Measurements from ENCODE around the gene PRMT5. TPM values are rescaled to one million over a fixed set of nuclear protein-coding genes. Genes with fewer than 3 reads are reported as not detected.

The PRMT5 gene
- total RNA-seq, 1 experiment from 2014 or later: 43.9 TPM

- Histone ChIP-seq H3K9me3 (replicated peaks) (no peaks in the 10 kb centered on the region), H3K27me3 (replicated peaks) (no peaks in the 10 kb centered on the region), H3K4me3 (peak overlapping the region; percentile 87), H3K4me1 (replicated peaks) (peaks cover 16% of the 10 kb centered on the region), H3K27ac (peak overlapping the region; percentile 81), H3K36me3 (peaks cover 39% of the 10 kb centered on the region)
- DNase-seq (ENCODE audit: low read depth in 1 of 2, low spot score in 2 of 2): peak; percentile 73 to 75
These were observed 56.9 kb downstream of the PRMT5 start for GRCh38 chr14:22872033-22872832.

GRCh38 chr14:22871224-22872032 is 57.7 kb downstream of the PRMT5 start, which contains the start of gene LRP10:
TSS of gene LRP10 (plus strand) at chr14:22871740. CDS start at chr14:22872304, 564 bp downstream.
- Histone ChIP-seq H3K4me1 (replicated peaks) (peaks cover 16% of the 10 kb centered on the region), H3K27me3 (replicated peaks) (no peaks in the 10 kb centered on the region), H3K4me3 (peak within 1 kb of the TSS; percentile 87), H3K36me3 (peaks cover 30% of the 10 kb centered on the region), H3K9me3 (replicated peaks) (no peaks in the 10 kb centered on the region), H3K27ac (peak within 1 kb of the TSS; percentile 81)
- peak; percentile 87 to 88 for DNase-seq (ENCODE audit: low read depth in 1 of 2, low spot score in 2 of 2)

GRCh38 chr14:22870811-22871223 is 58.4 kb downstream of the PRMT5 start:
- Histone ChIP-seq H3K9me3 (replicated peaks) (no peaks in the 10 kb centered on the region), H3K27me3 (replicated peaks) (no peaks in the 10 kb centered on the region), H3K4me3 (peak overlapping the region; percentile 87), H3K27ac (peak overlapping the region; percentile 81), H3K36me3 (peaks cover 24% of the 10 kb centered on the region), H3K4me1 (replicated peaks) (peaks cover 16% of the 10 kb centered on the region)
- no peak for DNase-seq (ENCODE audit: low read depth in 1 of 2, low spot score in 2 of 2)

Other genes with a start within 250 kb of the PRMT5 start
- gene OXA1L, start 162.7 kb downstream of the PRMT5 start, total RNA-seq (2014; rRNA removed; shearing (Covaris generic)): 42.9 and 54.4 TPM in 2 replicates
- 0.09 and 0.13 TPM in 2 replicates for gene SLC7A7, start 113.9 kb downstream of the PRMT5 start, total RNA-seq (2014; rRNA removed; shearing (Covaris generic))
- gene MRPL52, start 99.5 kb downstream of the PRMT5 start, total RNA-seq (2014; rRNA removed; shearing (Covaris generic)): 58.2 and 108 TPM in 2 replicates
- gene MMP14, start 92.8 kb downstream of the PRMT5 start, total RNA-seq (2014; rRNA removed; shearing (Covaris generic)): 101 and 117 TPM in 2 replicates
- 37.4 and 41.4 TPM in 2 replicates for gene LRP10, start 57.6 kb downstream of the PRMT5 start, total RNA-seq (2014; rRNA removed; shearing (Covaris generic))
- 0.05 TPM in 1 of 2 replicates, not detected in the other for gene REM2, start 46.2 kb downstream of the PRMT5 start, total RNA-seq (2014; rRNA removed; shearing (Covaris generic))
- gene RBM23, start 10.2 kb downstream of the PRMT5 start, total RNA-seq (2014; rRNA removed; shearing (Covaris generic)): 67.8 and 86.9 TPM in 2 replicates
- gene HAUS4, start 27.7 kb upstream of the PRMT5 start, total RNA-seq (2014; rRNA removed; shearing (Covaris generic)): 37.3 and 39.5 TPM in 2 replicates
- gene AJUBA, start 53.2 kb upstream of the PRMT5 start, total RNA-seq (2014; rRNA removed; shearing (Covaris generic)): 116 and 125 TPM in 2 replicates
- 3.2 and 6.5 TPM in 2 replicates for gene C14orf93, start 80.8 kb upstream of the PRMT5 start, total RNA-seq (2014; rRNA removed; shearing (Covaris generic))
- gene PSMB5, start 105.5 kb upstream of the PRMT5 start, total RNA-seq (2014; rRNA removed; shearing (Covaris generic)): 226 and 255 TPM in 2 replicates
- gene PSMB11, start 112.8 kb upstream of the PRMT5 start, total RNA-seq (2014; rRNA removed; shearing (Covaris generic)): not detected in 2 replicates
- 4.8 and 9.1 TPM in 2 replicates for gene CDH24, start 128.1 kb upstream of the PRMT5 start, total RNA-seq (2014; rRNA removed; shearing (Covaris generic))
- 34.1 and 68.2 TPM in 2 replicates for gene ACIN1, start 165.8 kb upstream of the PRMT5 start, total RNA-seq (2014; rRNA removed; shearing (Covaris generic))
- 33.1 and 37.9 TPM in 2 replicates for gene C14orf119, start 166.1 kb upstream of the PRMT5 start, total RNA-seq (2014; rRNA removed; shearing (Covaris generic))
- gene CIROP, start 175.6 kb upstream of the PRMT5 start, total RNA-seq (2014; rRNA removed; shearing (Covaris generic)): not detected in 2 replicates
- gene CEBPE, start 189.9 kb upstream of the PRMT5 start, total RNA-seq (2014; rRNA removed; shearing (Covaris generic)): not detected in 2 replicates